ENCODE data around the gene USE1.

GRCh38 chr19:17266975-17267788 lies 52.0 kb downstream of the USE1 start, which contains the start of gene BABAM1:
- TF ChIP-seq CTCF (conservative IDR thresholded peaks at IDR 0.05; ENCODE audit: low read depth, low read length) (no peak), EZH2 (IDR thresholded peaks at IDR 0.05; ENCODE audit: low read length, unreplicated experiment) (no peak), EZH2phosphoT487 (IDR thresholded peaks at IDR 0.05; ENCODE audit: borderline replicate concordance, low read length) (no peak)

All from PC-3 (cell line).